GM19395 (cell line): ENCODE results near the gene NFE2L2.
"Not testable (repeated sequence)": the region's sequence is repeated elsewhere in the genome, so short reads cannot be mapped to it uniquely, and the experiment has no call there.

Source experiments
- ATAC-seq: cut with Tn5 transposase; IDR thresholded peaks from one replicate; pipeline ENCODE4 v1.9.1; 2021; ENCODE audit warnings: mild to moderate bottlenecking, moderate library complexity; ENCODE audit not compliant: unreplicated experiment

NFE2L2 gene

DNA sequence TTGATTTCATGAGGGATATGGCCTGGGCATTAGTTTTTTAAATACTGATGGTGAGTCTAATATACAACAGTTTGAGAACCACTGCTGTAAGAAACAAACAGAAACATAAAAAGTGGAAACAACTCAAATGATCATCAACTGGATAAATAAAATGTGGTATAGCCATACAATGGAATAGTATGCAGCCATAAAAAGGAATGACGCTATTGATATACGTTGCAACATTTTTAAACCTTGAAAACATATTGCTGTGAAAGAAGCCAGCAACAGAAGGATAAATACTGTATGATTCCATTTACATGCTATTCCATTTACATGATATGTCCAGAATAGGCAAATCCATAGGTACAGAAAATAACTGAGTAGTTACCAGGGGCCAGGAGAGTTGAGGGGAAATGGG, 6.5 kb downstream of the NFE2L2 start:
- no peak for ATAC-seq

DNA sequence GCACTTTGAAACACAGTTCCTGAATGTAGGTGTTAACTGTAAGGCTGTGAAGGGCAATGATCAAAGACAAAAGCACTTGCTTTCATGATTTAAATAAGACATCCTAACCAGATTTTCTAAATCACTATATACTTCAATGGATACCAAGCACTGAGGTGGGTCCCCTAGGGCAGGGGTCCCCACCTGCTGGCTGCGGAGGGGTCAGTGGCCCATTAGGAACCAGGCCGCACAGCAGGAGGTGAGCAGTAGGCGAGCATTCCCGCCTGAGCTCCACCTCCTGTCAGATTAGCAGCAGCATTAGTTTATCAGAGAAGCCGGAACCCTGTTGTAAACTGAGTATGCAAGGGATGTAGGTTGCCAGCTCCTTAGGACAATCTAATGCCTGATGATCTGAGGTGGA, 7.1 kb downstream of the NFE2L2 start:
- ATAC-seq: no peak

DNA sequence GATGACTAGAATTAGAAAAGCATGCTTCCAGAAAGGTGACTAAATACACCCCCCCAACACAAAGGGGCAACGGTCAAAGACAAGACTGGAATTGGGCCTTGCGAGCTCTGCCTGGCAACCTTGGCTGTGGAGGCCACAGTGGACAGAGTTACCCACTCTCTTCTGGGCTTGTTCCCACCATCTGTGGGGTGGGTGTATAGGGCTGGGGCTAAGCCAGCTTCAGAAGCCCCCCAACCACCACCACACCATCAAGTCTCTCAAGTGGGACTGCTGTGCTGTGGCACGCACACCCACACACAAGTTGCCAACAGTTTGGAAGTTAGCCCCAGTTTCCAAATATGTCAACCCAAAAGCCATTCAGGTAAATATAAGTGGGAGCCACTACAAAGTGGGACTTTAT, 7.8 kb downstream of the NFE2L2 start:
- no peak for ATAC-seq

DNA sequence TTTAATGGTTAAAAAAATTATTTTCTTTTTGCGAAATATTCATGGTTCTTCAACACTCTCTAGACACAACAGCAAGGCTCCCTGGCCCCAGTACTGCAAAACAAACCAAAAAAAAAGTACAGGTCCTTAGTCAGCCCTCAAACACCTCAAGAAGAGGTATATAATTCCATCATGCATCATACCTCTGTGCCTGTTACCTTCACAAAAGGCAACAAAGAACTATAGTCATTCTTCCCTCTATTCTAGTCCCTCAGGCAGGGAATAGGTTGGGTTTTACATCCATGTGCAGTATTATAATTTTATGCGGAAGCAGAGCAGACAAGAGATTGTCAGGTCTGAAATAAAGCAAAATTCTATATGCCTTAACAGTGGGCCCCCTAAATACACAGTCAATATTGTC, 8.5 kb downstream of the NFE2L2 start:
- no peak for ATAC-seq

DNA sequence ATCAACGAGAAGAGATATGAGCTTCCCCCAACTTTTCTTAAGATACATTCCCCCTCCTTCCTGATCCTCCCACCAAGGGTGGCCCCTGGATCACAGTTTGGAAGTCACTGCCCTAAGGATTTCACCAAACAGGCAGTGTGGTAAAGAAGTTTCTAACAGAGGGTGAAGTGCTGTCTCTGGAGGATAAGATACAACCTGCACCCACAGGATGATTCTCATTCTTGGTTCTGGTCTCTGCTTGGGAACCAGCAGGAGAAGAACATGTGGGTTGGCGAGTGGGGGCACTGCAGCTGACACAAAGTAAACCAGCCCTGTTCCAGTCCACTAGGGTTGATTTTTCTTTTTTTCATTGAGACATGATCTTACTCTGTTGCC, 9.3 kb downstream of the NFE2L2 start:
- ATAC-seq: no peak

DNA sequence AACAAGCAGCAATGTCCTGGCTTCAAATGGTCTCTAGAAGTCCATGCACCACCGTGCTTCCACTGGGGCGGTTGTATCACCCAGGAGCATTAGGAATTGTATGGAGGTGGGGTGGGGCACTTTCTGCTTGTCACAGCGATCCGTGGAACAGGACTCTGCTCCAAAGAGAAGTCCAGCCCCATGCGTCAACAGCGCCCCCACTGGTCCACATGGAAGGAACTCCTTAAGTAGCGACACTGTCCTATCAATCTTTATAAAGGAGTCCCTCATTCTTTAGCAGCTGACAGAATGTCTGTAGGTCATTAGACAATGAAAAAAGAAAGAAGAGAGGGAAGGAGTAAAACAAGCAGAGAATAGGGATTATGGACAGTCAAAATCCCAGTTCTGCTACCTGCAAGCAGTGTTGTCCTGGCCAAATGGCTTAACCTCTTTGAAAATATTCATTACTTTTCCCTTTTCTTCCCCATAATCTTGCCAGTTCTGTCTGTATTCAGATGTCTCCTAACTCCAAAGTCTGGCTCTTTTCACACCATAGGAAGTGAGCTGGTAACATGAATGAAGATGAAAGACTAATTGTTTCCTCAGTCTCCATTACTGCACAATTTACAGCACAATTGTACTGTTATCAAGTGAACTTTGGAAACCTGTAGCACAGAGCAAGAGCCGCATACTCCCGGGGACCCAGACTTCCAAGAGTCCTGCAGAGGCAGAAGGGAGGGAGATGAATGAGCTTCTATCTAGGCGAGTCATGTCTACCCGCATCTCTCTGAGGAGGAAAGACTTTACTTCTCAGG, 9.9 kb downstream of the NFE2L2 start:
- no peak for ATAC-seq

DNA sequence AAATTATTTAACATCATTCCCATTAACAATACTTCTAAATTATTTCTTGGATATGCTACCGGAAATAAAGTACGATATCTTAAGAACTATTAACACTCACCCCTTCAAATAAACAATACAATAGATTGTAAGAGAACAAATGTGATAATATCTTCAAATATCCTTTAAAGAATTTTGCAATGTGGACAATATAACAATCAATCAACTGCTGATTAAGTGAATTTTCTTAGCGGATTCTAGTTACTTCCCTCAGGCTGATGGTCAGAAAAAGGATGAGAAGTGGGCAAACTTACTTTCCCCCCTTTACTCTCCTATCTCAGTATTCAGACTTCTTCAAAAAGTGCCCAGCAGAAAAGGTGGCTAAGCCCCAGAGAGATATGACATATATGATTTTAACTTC, 10.8 kb downstream of the NFE2L2 start:
- no peak for ATAC-seq

DNA sequence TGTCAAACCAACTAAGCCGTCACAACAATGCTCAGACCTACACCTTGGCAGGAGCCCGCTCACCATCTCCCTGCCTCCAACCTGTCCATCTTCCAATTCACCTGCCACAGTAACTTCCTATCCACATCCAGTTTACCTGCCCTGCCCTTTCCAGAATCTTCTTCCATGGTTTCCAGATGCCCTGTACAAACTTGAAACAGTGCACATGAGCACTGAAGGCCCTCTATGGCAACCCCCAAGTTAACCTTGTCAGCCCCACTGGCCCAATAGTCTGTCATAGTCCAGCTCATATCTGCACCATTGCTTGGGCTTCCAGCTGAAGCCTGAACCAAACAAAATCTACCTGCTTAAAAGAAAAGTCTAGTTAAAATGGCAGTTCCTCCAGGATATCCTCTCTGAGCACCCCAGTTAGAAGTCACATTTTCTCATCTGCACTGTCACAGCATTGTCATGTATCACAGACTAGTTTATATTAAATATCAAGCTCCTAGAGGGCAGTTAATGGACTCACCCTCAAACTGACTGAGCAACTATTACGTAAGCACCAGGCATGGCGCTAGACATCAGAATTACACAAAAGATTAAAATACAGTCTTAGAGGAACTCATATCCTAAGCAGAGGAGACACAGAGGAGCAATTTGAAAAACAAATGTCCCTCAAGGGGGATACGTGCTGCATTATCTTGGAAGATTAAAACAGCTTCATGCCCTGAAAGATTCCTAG, 11.6 kb downstream of the NFE2L2 start:
- ATAC-seq: no peak

DNA sequence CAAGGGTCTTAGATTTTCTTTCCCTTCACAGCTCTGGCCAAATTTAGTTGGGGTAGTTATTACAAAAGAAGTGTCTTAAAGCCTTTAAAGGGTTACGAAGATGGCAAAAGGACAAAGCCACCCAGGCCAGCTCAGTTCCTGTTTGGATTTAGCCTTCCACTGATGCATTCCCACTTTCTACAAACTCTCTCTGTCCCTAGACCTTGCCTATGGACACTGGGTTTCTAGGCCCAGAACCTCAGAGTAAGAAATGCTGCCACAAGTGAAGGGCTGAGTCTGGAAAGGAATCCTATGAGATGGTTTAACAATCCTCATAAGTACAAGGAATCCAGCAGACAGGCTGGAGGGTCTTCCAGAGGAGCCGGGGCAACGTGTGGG, 13.4 kb downstream of the NFE2L2 start:
- no peak for ATAC-seq

DNA sequence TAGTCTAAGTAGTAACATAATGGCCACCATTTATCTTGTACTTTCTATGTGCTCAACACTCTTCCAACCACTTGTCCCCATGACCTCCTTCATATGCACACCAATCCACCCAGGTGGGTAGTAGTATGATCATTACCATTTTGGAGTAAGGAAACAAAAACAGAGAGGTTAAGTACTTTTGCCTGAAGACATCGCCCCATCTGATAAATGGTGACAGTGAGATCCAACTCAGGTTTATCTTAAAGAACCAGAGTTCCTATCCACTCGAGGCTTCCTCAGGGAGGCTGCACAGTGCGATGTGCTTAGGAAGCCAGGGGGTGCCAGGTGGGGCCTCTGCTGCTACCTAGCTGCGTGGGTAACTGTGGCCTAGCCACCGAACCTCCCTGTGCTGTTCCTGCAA, 14.1 kb downstream of the NFE2L2 start:
- no peak for ATAC-seq

DNA sequence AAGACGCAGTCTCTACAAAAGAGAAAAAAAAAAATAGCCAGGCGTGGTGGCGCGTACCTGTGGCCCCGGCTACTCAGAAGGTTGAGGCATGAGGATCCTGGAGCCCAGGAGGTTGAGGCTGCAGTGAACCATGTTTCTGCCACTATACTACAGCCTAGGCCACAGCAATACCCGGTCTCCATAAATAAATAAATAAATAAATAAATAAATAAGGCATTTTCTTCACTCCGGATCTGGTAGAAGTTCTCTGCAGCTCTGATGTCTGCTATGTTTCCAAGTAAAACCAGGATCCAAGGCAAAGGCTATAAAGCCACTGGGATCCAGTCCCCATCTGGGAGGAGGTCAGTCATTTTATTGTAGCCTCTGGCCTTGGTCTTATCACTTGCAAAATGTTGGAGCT, 15.5 kb downstream of the NFE2L2 start:
- ATAC-seq: no peak

DNA sequence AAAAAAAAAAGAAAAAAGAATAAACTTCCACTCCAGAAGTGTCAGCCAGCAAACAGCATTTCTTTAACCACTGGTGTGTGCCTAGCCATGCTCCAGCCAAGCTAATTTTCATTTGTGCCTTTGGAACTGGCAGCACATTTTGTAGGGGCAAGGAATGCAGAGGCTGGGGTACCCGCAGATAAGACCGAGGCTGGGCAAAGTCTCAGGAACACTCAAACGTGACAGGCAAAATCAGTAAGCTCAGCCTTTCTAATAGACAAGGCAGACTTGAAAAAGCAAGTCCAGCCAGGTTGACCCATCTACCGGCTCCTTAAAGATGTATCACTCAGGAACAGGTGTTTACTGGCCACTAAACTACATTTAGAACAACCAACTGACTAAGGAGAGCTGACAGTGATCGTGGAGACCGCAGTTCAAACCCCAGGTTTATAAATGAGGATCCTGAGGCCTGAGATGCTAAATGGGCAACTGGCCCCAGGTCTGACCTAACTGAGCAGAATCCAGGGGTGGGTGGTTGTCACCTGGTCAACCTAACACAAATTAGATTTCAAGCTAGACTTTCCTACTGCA, 16.7 kb downstream of the NFE2L2 start:
- no peak for ATAC-seq

DNA sequence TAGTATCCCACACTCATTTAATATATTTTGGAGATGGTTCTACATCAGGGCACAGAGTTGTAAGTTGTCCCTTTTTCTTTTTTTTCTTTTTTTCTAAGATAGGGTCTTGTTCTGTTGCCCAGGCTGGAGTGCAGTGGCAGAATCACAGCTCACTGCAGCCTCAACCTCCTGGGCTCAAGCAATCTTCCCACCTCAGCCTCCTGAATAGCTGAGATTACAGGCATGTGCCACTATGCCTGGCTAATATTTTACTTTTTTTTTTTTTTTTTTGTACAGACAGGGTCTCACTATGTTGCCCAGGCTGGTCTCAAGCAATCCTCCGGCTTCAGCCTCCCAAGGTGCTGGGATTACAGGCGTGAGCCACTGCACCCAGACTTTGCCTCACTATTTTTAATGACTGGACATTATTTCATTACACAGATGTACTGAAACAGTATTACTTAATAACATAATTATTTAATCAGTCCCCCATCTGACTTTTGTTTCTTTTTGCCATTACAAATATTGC, 17.9 kb downstream of the NFE2L2 start:
- ATAC-seq: not testable (repeated sequence)

DNA sequence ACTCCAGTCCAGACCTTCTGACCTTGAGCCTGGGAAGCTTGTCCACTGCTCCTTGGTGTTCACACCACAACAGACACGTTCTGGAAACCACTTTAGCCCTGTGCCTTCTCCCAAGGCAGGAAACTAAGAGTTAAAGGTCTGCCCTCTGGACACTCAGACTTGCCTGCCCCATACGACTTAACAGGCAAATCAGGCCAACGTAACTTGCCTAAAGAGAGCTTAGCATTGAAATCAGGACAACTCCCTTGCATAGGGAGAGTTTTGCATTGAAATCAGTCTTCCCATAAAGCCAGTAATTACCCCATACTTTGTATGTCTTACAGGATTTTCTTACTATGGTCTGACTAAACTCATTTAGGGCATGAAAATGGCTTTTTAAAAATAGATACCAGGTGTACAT, 18.5 kb downstream of the NFE2L2 start:
- no peak for ATAC-seq

DNA sequence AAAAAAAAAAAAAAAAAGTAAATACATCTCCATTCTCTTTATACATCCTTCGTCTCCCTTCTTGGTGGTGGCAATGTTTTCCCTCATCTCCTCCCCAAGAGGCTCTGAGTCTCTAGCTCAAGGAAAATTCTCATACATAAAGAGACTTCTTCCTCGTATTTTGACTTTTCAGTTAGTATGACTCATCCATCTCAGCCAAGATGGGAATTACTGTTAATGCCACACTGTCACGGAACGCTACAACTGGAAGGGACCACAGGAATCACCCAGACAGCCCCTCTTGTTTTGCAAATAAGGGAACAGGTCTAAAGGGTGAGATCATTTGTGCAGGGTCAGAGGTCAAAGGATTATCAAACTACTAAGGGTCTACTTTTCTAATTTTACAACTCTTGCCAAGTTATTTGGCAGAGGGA, 19.5 kb downstream of the NFE2L2 start:
- ATAC-seq: no peak

DNA sequence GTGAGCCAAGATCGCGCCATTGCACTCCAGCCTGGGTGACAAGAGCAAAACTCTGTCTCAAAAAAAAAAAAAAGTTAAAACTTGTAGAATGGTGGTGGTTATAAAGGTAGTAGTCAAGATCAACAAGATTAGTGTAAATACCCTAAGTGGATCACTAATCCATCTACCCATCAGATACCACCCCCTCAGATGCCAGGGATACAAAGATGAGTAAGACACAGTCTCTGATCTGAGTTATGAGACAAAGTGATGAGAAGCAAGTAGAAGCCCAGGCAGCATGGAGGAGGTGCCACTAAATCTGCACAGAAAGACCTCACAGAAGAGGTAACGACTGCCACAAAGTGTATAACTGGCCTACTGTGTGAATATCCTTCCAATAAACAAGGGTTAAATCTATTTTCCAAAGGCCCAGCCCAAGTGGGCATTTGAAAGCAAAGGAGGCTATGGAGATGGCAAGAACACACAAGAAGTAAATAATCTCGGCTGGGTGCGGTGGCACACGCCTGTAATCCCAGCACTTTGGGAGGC, 20.2 kb downstream of the NFE2L2 start:
- ATAC-seq: no peak

DNA sequence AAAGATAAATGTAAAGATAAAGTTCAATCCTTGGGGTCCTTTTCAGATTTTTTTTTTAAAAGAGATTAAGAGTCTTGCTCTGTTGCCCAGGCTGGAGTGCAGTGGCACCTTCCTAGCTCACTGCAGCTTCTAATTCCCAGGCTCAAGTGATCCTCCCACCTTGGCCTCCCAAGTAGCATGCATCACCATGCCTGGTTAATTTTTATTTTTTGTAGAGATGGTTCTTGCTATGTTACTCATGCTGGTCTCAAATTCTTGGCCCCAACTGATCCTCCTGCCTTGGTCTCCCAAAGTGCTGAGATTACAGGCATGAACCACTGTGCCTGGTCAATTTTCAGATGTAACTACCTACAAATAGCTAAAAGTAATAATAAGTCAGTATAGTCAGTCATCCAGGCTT, 21.1 kb downstream of the NFE2L2 start:
- ATAC-seq: no peak

DNA sequence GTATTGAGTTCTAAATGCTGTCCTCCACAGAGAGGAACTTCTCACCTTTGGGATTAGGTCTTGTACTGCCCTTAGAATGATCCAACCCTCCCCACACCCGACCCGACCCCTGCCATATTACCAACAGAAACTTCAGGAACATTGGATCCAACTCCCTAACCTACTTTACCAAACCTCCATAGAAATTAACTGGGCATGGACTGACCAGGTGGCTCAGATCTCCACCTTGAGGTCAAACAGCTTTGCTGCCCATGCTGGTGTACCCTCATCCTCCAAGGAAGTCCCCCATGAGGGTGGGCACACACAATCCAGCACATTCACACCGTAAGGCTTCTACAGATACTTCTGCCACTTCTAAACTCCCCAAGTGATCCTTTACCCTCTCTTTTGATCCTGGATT, 21.5 kb downstream of the NFE2L2 start:
- ATAC-seq: no peak

DNA sequence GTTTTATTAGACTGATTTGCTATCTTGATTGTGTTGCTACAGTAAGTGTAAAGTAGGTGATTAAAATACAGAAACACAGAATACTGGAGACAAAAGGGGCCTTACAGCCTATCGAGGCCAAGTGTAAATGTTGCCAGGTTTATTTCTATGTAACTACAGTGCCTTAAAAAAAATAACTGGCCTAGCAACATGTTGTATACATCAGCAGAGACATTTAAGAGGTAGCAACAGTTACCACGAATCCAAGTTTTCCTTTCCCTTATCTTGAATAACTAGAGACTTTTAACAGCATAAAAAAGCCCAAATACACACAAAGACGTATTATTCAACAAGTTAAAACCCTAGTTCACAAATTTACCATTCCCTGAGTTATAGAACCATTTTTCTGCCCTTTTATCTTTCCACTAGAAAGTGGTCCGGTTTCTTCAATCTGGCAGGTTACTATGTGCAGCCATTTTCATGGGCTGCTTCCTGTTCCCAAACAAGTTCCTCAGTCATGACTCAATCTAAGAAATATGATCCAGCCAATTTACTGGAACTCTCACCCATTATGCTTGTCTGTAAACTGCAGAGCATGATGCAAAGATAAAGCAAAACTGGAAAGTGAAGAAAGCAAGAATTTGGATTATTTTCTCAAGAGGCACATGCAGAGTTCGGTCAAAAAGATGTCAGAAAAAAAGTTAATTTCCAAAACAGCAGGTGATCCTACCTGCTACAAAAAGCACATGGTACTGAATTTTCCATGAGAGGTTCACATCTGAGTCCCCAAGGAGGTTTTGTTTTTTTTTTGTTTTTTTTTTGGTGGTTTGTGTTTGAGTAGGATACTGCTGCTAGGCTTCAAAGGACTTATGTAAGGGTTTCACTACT, 22.2 kb downstream of the NFE2L2 start:
- ATAC-seq: no peak

DNA sequence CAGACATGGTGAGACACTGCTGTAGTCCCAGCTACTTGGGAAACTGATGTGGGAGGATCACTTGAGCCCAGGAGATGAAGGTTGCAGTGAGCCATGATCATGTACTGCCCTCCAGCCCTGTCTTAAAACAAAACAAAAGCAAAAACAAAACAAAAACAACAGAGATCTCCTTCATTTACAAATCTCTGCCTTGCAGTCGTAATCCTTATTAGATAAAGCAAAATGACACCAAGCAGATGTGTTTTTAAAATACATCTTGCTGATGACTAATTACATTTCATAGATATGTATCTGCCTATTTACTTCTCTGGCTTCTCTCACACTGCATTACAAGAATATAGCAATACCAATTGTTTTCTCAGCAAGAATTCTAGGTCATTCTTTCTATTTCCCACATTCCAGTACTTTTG, 22.8 kb downstream of the NFE2L2 start:
- ATAC-seq: no peak
